SK-N-SH (cell line): Measurements from ENCODE around the gene HHIPL1. TPM values are rescaled to one million over a fixed set of nuclear protein-coding genes. Genes with fewer than 3 reads are reported as not detected.

Experiments
- CTCF ChIA-PET: fragments of 300-600, 350-600 bp; formaldehyde crosslinking; extraction: SDS; loops from one replicate; lab custom pipeline; 2021; lab: Yijun Ruan, JAX
- POLR2A ChIA-PET: fragments of 350-600 bp; sonication (Branson Sonifier 250); formaldehyde crosslinking; extraction: SDS; loops from one replicate; lab custom pipeline; 2020; ENCODE audit warnings: antibody characterized with exemption, inconsistent platforms; lab: Yijun Ruan, JAX
- DNase-seq: peaks from one replicate; pipeline ENCODE4 v3.0.0; 2012
- H2AFZ ChIP-seq: fragments of 200-600 bp; sonication (generic); 2 replicates; pipeline ENCODE4 v1.8.1; 2016; ENCODE audit warnings: antibody characterized with exemption, mild to moderate bottlenecking, low read depth
- H3F3A ChIP-seq: fragments of 200-600 bp; sonication (generic); replicated peaks from 2 replicates; pipeline ENCODE3; 2016; ENCODE audit warnings: antibody characterized with exemption, mild to moderate bottlenecking; ENCODE audit not compliant: insufficient read depth
- H3K27ac ChIP-seq, 2 experiments: fragments of 200-500 bp in 1 of 2; fragments of 200-600 bp in 1 of 2; sonication (Bioruptor generic) in 1 of 2; sonication (generic), shearing (Covaris generic) in 1 of 2; 2 replicates each; pipeline versions ENCODE4 v1.5.1 to v1.6.1; 2014 to 2016; ENCODE audit warnings: low read depth in 2 of 2, inconsistent platforms in 1 of 2, low read length in 1 of 2, mild to moderate bottlenecking in 1 of 2, mixed read lengths in 1 of 2
- H3K27me3 ChIP-seq: fragments of 200-600 bp; sonication (generic), shearing (Covaris generic); 2 replicates; pipeline ENCODE4 v1.6.1; 2016; ENCODE audit warnings: mixed run types; ENCODE audit not compliant: insufficient read depth
- H3K36me3 ChIP-seq, 2 experiments: fragments of 200-500 bp in 1 of 2; fragments of 200-600 bp in 1 of 2; sonication (Bioruptor generic) in 1 of 2; sonication (generic) in 1 of 2; replicated peaks in 1 of 2; 2 replicates each; pipeline versions ENCODE3 to v1.5.1; 2014 to 2016; ENCODE audit warnings: low read length in 1 of 2, mild to moderate bottlenecking in 1 of 2; ENCODE audit not compliant: insufficient read depth in 2 of 2, control insufficient read depth in 1 of 2
- H3K4me1 ChIP-seq, 2 experiments: fragments of 200-500 bp in 1 of 2; fragments of 200-600 bp in 1 of 2; sonication (Bioruptor generic) in 1 of 2; sonication (generic), shearing (Covaris generic) in 1 of 2; 2 replicates each; pipeline versions ENCODE4 v1.5.1 to v1.6.1; 2014 to 2016; ENCODE audit warnings: low read depth in 1 of 2, low read length in 1 of 2, mixed run types in 1 of 2; ENCODE audit not compliant: insufficient read depth in 2 of 2, control insufficient read depth in 1 of 2
- H3K4me2 ChIP-seq: fragments of 200-600 bp; sonication (generic), shearing (Covaris generic); 2 replicates; pipeline ENCODE4 v1.6.1; 2017; ENCODE audit warnings: mixed run types
- H3K4me3 ChIP-seq, 2 experiments: fragments of 200-500 bp in 1 of 2; fragments of 200-600 bp in 1 of 2; sonication (Bioruptor generic) in 1 of 2; sonication (generic), shearing (Covaris generic) in 1 of 2; 2 replicates each; pipeline versions ENCODE4 v1.5.1 to v1.8.1; 2014 to 2016; ENCODE audit warnings: low read depth in 2 of 2, inconsistent platforms in 1 of 2, low read length in 1 of 2, mild to moderate bottlenecking in 1 of 2, mixed read lengths in 1 of 2, moderate library complexity in 1 of 2
- H3K79me2 ChIP-seq: fragments of 200-600 bp; sonication (generic); 2 replicates; pipeline ENCODE4 v1.8.1; 2017; ENCODE audit warnings: mild to moderate bottlenecking; ENCODE audit not compliant: insufficient read depth
- H3K9ac ChIP-seq: fragments of 200-600 bp; sonication (generic); 2 replicates; pipeline ENCODE4 v1.6.1; 2017; ENCODE audit warnings: mixed run types
- H3K9me2 ChIP-seq: fragments of 200-600 bp; sonication (generic); 2 replicates; pipeline ENCODE4 v1.6.1; 2017; ENCODE audit warnings: mixed run types
- H3K9me3 ChIP-seq: fragments of 200-600 bp; sonication (generic); 2 replicates; pipeline ENCODE4 v1.6.1; 2017; ENCODE audit warnings: mixed run types, mild to moderate bottlenecking, moderate library complexity
- H4K20me1 ChIP-seq: fragments of 200-600 bp; sonication (generic); 2 replicates; pipeline ENCODE4 v1.6.1; 2017; ENCODE audit warnings: mild to moderate bottlenecking, mixed run types; ENCODE audit not compliant: insufficient read depth
- CHD2 ChIP-seq: fragments of 150-350 bp; IDR thresholded peaks from 2 replicates; pipeline ENCODE4 v1.6.1; 2018; ENCODE audit warnings: low read length; ENCODE audit not compliant: partially characterized antibody
- CTCF ChIP-seq: fragments of 200-600 bp; sonication (generic); IDR thresholded peaks from 2 replicates; pipeline ENCODE4 v1.6.1; 2017; ENCODE audit warnings: antibody characterized with exemption, mild to moderate bottlenecking, moderate library complexity
- EP300 ChIP-seq, 2 experiments: IDR thresholded peaks; 2 replicates each; pipeline versions ENCODE4 v1.4.0 to v1.6.1; 2012; ENCODE audit warnings: borderline replicate concordance in 1 of 2, low read depth in 1 of 2, low read length in 1 of 2
- EZH2phosphoT487 ChIP-seq: fragments of 200-600 bp; sonication (generic); IDR thresholded peaks from 2 replicates; pipeline ENCODE4 v1.6.1; 2017; ENCODE audit warnings: low read depth, mixed run types, mild to moderate bottlenecking, antibody characterized with exemption, moderate library complexity, borderline replicate concordance
- FOXJ3 ChIP-seq: sonication (generic); formaldehyde crosslinking; IDR thresholded peaks from 2 replicates; pipeline ENCODE4 v1.5.1; 2020; ENCODE audit warnings: mild to moderate bottlenecking, missing genetic modification reagents
- FOXM1 ChIP-seq: IDR thresholded peaks from 2 replicates; pipeline ENCODE4 v1.4.0; 2012; ENCODE audit warnings: low read depth, mild to moderate bottlenecking
- JUND ChIP-seq: IDR thresholded peaks from 2 replicates; pipeline ENCODE4 v1.4.0; 2012
- NFIC ChIP-seq: IDR thresholded peaks from 2 replicates; pipeline ENCODE4 v1.4.0; 2012; ENCODE audit warnings: borderline replicate concordance
- NRF1 ChIP-seq: IDR thresholded peaks from 2 replicates; pipeline ENCODE4 v1.6.1; 2012; ENCODE audit warnings: low read depth, mild to moderate bottlenecking, low read length
- POLR2AphosphoS5 ChIP-seq: IDR thresholded peaks from 2 replicates; pipeline ENCODE4 v1.6.1; 2012; ENCODE audit warnings: low read depth, low read length
- RAD21 ChIP-seq: IDR thresholded peaks from 2 replicates; pipeline ENCODE4 v1.6.1; 2012; ENCODE audit warnings: mild to moderate bottlenecking, low read length
- RCOR1 ChIP-seq: fragments of 150-350 bp; IDR thresholded peaks from 2 replicates; pipeline ENCODE4 v1.6.1; 2017; ENCODE audit warnings: antibody characterized with exemption, low read length
- REST ChIP-seq: IDR thresholded peaks from 2 replicates; pipeline ENCODE4 v1.6.1; 2012; ENCODE audit warnings: mild to moderate bottlenecking, low read depth, low read length, moderate library complexity
- SMC3 ChIP-seq: IDR thresholded peaks from 2 replicates; pipeline ENCODE4 v1.6.1; 2012; ENCODE audit warnings: low read depth, low read length, improper control_type of control experiment
- TEAD4 ChIP-seq: IDR thresholded peaks from 2 replicates; pipeline ENCODE4 v1.4.0; 2012; ENCODE audit warnings: mild to moderate bottlenecking, borderline replicate concordance; ENCODE audit not compliant: insufficient read depth
- USF2 ChIP-seq: fragments of 150-350 bp; IDR thresholded peaks from 2 replicates; pipeline ENCODE4 v1.6.1; 2017; ENCODE audit warnings: antibody characterized with exemption, low read length, low read depth, borderline replicate concordance
- ZBTB33 ChIP-seq: IDR thresholded peaks from 2 replicates; pipeline ENCODE4 v1.4.0; 2012; ENCODE audit warnings: low read depth, borderline replicate concordance
- WGBS: methylation state at CpG from one replicate; pipeline ENCODE4 v1.1.6; 2017; ENCODE audit warnings: low lambda C conversion rate; 5-methylcytosine and 5-hydroxymethylcytosine counted together
- polyA plus RNA-seq, 3 experiments: library from polyadenylated mRNA; depleted of rRNA; stranded (reverse); fragments of >200 nt; gene quantifications; 2 replicates each; pipeline ENCODE4 v1.2.3, GENCODE V29; 2012

The HHIPL1 gene
- polyA plus RNA-seq, 1 of the 3 experiments (the other 2 are of a cell fraction): 0.02 TPM

- no peak overlapping the region for H3K4me3 ChIP-seq
- peaks cover 0 to 2% of the 10 kb centered on the region in 2 experiments; a peak in 1 of 4 replicates for H3K4me1 ChIP-seq
- no peak overlapping the region for H3K4me2 ChIP-seq
- CTCF ChIA-PET: interaction anchor here (0.7 to 4.2 kb wide), 10 partner anchors 10 to 503 kb away, joined by 3 to 24 read pairs (median 4); no protein-coding TSS in a partner anchor
- no peaks in the 10 kb centered on the region for H4K20me1 ChIP-seq
- peaks cover 9% of the 10 kb centered on the region; the same call in 1 of the 2 replicates for H3K27me3 ChIP-seq
- no peaks in the 10 kb centered on the region for H3K9me3 ChIP-seq
- no peaks in the 10 kb centered on the region for H3K79me2 ChIP-seq
- no peak overlapping the region for H3K9ac ChIP-seq
- 58% methylated on average over 10 of the region's 11 CpGs for WGBS
- H3K9me2 ChIP-seq: no peaks in the 10 kb centered on the region
- TF ChIP-seq POLR2AphosphoS5 (no peak), USF2 (no peak), EP300 (IDR thresholded peaks at IDR 0.05; ENCODE audit: borderline replicate concordance in 1 of 2, low read depth in 1 of 2, low read length in 1 of 2) (no peak), RCOR1 (no peak), TEAD4 (no peak), ZBTB33 (no peak), FOXM1 (no peak), RAD21 (no peak), CHD2 (no peak), REST (no peak), NFIC (no peak), EZH2phosphoT487 (no peak), NRF1 (no peak), SMC3 (no peak), FOXJ3 (CRISPR knock-in tag) (no peak), CTCF (no peak), JUND (no peak)
- DNase-seq: no peak
- POLR2A ChIA-PET: no interaction called here
- peaks cover 11% of the 10 kb centered on the region for H3F3A ChIP-seq
- no peak overlapping the region for H3K27ac ChIP-seq
- H3K36me3 ChIP-seq: no peaks in the 10 kb centered on the region
- no peak overlapping the region for H2AFZ ChIP-seq
Observed at GRCh38 chr14:99689266-99690236, 44.6 kb downstream of the HHIPL1 start.
